ENCODE data around the gene UBA6. TPM values are rescaled to one million over a fixed set of nuclear protein-coding genes. Genes with fewer than 3 reads are reported as not detected.

UBA6 gene
- total RNA-seq, 2 donors from 2014 or later, result 56.0 to 130 TPM

DNA sequence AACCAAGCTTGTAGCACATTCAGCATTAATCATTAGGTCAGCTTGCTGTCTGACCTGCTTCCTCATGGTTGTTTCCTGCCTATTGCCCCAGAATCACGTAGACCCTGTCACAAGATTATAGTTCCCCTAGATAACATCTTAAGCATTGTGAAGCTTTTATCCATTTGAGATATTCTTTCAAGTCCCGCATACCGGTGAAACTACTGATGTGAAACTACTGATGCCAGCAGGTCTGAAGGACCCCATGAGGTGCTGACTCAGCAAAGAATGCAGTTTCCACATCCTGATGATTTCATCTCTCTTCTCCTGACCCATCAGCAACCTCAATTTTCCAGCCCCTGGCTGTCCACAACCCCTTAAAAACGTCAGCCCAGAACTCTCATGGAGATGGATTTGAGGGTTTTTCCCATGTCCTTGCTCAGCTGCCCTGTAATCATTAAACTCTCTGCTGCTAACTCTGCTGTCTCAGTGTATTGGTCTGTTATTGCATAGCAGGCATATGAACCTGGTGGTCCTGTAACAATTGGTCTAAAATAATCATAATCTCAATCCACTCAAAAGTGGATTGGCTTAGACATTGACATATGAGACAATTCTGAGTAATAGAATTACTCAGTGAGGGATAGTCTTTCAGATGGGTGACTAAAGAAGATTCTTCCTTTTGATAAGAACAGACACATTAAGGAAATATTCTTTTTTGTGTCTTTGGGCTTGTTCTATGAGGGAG, 26.3 kb upstream of the UBA6 start:
- intact Hi-C loops (cut with DNase I), result no loop called here
- no peaks in the 10 kb centered on the region for H3K36me3 ChIP-seq
- TF ChIP-seq, protein P1, sequence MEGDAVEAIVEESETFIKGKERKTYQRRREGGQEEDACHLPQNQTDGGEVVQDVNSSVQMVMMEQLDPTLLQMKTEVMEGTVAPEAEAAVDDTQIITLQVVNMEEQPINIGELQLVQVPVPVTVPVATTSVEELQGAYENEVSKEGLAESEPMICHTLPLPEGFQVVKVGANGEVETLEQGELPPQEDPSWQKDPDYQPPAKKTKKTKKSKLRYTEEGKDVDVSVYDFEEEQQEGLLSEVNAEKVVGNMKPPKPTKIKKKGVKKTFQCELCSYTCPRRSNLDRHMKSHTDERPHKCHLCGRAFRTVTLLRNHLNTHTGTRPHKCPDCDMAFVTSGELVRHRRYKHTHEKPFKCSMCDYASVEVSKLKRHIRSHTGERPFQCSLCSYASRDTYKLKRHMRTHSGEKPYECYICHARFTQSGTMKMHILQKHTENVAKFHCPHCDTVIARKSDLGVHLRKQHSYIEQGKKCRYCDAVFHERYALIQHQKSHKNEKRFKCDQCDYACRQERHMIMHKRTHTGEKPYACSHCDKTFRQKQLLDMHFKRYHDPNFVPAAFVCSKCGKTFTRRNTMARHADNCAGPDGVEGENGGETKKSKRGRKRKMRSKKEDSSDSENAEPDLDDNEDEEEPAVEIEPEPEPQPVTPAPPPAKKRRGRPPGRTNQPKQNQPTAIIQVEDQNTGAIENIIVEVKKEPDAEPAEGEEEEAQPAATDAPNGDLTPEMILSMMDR (IDR thresholded peaks at IDR 0.05), result no peak
- TF ChIP-seq POLR2A (IDR thresholded peaks at IDR 0.05) (no peak), POLR2AphosphoS5 (IDR thresholded peaks at IDR 0.05) (no peak)
- no peaks in the 10 kb centered on the region for H3K27me3 ChIP-seq (replicated peaks; ENCODE audit: insufficient read depth)
- H3K9me3 ChIP-seq, result no peaks in the 10 kb centered on the region
- H3K4me3 ChIP-seq, result no peak overlapping the region
- WGBS, result 77% methylated on average over 4 of the region's 4 CpGs
- no peaks in the 10 kb centered on the region for H3K4me1 ChIP-seq (replicated peaks)
- no peak for DNase-seq (ENCODE audit: low spot score)
- no peak overlapping the region for H3K27ac ChIP-seq

DNA sequence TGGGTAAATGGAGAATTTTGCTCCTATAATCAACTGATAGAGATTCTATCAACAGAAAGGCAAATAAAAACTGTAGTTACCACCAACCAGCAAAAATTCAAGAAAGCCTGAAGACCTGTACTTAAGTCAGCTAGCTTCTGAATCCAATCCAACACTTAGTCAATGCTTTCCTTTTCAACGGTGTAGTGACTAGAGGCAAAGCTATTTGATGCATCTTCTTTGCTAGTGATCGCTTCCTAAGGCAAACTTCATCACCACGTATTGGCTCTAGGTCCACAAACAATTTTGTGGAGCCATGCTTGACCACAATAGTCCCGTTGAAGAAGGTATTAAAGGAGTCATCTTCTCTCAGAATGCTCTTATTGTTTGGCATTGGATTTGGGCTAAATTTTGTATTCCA, 25.0 kb upstream of the UBA6 start:
- DNase-seq (ENCODE audit: low spot score), result no peak
- Histone ChIP-seq H3K4me3 (no peak overlapping the region), H3K4me1 (replicated peaks) (no peaks in the 10 kb centered on the region), H3K36me3 (no peaks in the 10 kb centered on the region), H3K27me3 (replicated peaks; ENCODE audit: insufficient read depth) (no peaks in the 10 kb centered on the region), H3K9me3 (no peaks in the 10 kb centered on the region), H3K27ac (no peak overlapping the region)
- intact Hi-C loops (cut with DNase I), result no loop called here
- 79% methylated on average over 4 of the region's 4 CpGs for WGBS
- no peak for TF ChIP-seq POLR2AphosphoS5 (IDR thresholded peaks at IDR 0.05)
- TF ChIP-seq, protein P1 (IDR thresholded peaks at IDR 0.05), result no peak

DNA sequence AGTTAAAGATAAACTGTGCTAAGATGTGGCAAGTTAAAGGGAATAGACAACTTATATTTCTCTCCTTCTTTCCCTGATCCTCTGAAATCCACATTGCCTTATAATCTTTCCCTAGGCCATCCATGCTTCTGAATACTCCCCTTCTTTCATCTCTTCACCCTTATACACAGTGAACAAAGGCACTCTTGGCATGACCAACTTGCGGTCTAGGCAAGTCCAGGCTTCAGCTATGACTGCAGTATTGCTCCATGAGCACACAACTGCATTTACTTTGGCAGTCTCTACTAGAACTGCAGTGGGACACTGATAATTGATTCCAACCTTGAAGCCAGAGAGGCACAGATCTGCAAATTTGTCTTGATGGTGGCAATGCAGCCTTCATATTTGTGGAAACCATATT, 24.2 kb upstream of the UBA6 start:
- Histone ChIP-seq H3K4me3 (no peak overlapping the region), H3K27me3 (replicated peaks; ENCODE audit: insufficient read depth) (no peaks in the 10 kb centered on the region), H3K9me3 (no peaks in the 10 kb centered on the region), H3K36me3 (no peaks in the 10 kb centered on the region), H3K27ac (no peak overlapping the region), H3K4me1 (replicated peaks) (no peaks in the 10 kb centered on the region)
- intact Hi-C loops (cut with DNase I), result no loop called here
- TF ChIP-seq POLR2AphosphoS5 (IDR thresholded peaks at IDR 0.05) (peak; percentile 67), POLR2A (IDR thresholded peaks at IDR 0.05) (no peak)
- TF ChIP-seq, protein P1 (IDR thresholded peaks at IDR 0.05), result no peak
- 43% methylated on average over 1 of the region's 1 CpG for WGBS
- DNase-seq (ENCODE audit: low spot score), result peak; percentile 55

DNA sequence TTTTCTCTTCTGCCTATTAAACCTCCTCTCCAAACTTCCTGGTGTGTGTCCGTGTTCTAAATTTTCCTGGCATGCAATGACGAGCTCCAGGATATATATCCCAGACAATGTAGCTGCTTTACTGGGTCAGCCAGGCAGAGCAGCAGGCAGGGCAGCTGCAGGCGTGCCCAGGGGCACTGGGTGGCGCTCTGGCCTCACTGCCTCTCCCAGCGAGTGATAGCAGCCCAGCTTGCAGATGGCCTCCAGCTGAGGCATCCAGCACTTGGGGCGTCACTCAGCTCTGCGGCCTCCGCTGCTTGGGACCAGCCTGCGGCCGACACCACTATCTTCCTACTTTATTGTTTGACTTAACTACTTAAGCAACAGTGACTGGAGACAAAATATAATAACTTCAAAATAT, 23.0 kb upstream of the UBA6 start:
- Histone ChIP-seq H3K36me3 (no peaks in the 10 kb centered on the region), H3K4me3 (no peak overlapping the region), H3K9me3 (no peaks in the 10 kb centered on the region), H3K4me1 (replicated peaks) (no peaks in the 10 kb centered on the region), H3K27me3 (replicated peaks; ENCODE audit: insufficient read depth) (no peaks in the 10 kb centered on the region), H3K27ac (no peak overlapping the region)
- intact Hi-C loops (cut with DNase I), result no loop called here
- DNase-seq (ENCODE audit: low spot score), result no peak
- WGBS, result 75% methylated on average over 10 of the region's 10 CpGs
- TF ChIP-seq POLR2AphosphoS5 (IDR thresholded peaks at IDR 0.05) (no peak), POLR2A (IDR thresholded peaks at IDR 0.05) (no peak)
- TF ChIP-seq, protein P1 (IDR thresholded peaks at IDR 0.05), result no peak

DNA sequence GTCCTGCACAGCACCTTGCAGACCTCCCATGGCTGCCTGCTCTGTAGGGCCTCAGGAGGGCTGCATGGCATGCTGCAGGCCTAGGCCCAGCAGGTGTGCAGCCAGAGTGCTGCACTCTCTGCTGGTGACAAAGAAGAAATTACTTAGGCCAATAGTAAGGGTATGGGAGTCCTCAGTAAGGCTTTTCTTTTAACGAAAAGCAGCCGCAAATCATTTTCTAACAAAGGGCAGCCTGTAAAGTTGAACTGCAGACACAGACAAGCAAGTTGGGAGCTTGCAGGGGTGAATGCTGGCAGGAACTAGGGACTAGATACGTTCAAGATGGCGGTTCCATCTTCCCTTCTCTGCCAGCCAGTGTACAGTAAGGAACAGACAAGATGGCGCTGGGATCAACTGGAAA, 22.4 kb upstream of the UBA6 start:
- 93% methylated on average over 5 of the region's 5 CpGs for WGBS
- Histone ChIP-seq H3K27ac (no peak overlapping the region), H3K27me3 (replicated peaks; ENCODE audit: insufficient read depth) (no peaks in the 10 kb centered on the region), H3K36me3 (no peaks in the 10 kb centered on the region), H3K4me1 (replicated peaks) (no peaks in the 10 kb centered on the region), H3K9me3 (no peaks in the 10 kb centered on the region), H3K4me3 (no peak overlapping the region)
- DNase-seq (ENCODE audit: low spot score), result no peak
- intact Hi-C loops (cut with DNase I), result no loop called here
- TF ChIP-seq POLR2A (IDR thresholded peaks at IDR 0.05), result no peak
- no peak for TF ChIP-seq POLR2AphosphoS5 (IDR thresholded peaks at IDR 0.05)
